Stimulated activated naive CD8-positive, alpha-beta T cell treated with anti-CD3 and anti-CD28 coated beads, Interleukin-15, Interleukin-2, amounts not matched to agents 100 U/mL and 50 U/mL, for 24 hours (primary cell): Measurements from ENCODE around the gene SACS.
"Not testable (repeated sequence)": the region's sequence is repeated elsewhere in the genome, so short reads cannot be mapped to it uniquely, and the experiment has no call there.

Experiments
- ATAC-seq: fragments of 150-1000 bp; cut with Tn5 transposase; one replicate; pipeline ENCODE4 v1.10.0; 2021
- DNase-seq: peaks from one replicate; pipeline ENCODE4 v3.0.0; 2021

SACS gene

GRCh38 chr13:23453132-23453531, 19.6 kb upstream of the SACS start:
- DNase-seq: no peak
- no peak for ATAC-seq

DNA sequence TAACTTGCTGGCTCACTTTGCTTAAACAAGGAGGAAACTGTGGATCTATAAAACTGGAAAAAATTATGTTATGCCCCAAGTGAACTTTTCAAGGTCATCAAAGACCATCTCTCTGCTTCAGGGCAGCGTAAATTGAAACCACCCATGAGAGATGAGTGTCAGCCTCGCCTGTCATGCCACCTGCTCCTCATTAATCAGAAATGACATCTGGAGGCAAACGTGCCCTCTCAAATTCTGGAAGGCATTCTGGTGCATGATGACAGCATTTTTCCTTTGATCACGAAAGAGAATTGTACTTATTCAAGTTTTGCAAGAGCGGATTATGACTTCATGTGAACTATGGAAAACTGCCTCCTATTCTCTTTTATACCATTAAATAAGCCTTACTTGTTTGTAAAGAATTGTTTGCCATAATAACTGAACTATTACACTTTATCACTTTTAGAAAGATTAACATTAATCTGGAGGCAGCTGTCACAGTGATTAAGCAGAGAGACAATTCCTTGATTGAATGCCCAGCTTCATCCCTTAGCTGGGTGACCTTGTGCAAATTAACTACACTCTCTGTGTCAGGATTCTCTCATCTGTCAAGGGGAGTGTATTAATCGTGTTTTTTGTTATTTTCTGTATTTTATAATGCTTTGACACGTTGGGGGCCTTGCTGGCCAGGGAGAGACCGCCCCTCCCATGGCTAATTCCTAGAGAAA, 17.0 kb upstream of the SACS start:
- DNase-seq (no peak), ATAC-seq (no peak)

DNA sequence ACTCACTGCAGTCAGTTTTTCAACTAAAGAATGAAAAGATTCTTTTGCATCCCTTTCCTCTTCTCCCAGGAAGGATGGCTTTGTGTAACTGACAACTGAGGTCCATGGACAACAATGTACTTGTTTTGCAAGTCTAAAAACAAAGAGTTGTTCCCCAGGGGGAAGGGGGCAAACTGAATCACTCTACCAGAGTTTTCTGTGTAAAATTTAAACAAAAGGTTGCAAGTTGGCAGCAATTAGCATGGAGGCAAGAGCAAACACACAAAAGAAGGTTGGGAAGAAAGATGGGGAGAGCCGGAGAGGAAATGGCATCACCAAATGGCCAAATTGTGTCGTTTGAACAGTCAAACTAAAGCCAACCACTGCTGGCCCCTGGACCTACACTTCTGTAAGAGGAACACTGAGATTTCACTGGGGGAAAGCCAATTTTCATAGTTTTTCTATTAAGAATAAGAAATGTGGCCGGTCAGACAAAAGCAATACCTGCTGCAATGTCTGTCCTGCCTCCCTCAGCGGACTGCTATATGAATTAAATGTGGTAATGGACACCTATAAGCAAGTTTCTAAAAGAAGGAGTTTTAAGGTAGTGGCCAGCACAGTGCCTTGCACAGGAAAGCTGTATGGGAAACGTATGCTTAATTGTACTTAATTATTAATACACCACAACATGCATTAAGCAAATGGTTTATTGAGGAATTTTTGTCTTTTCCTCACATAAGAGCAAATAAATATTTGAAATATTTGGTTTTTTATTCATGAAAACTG, 16.1 kb upstream of the SACS start:
- DNase-seq: no peak
- no peak for ATAC-seq

DNA sequence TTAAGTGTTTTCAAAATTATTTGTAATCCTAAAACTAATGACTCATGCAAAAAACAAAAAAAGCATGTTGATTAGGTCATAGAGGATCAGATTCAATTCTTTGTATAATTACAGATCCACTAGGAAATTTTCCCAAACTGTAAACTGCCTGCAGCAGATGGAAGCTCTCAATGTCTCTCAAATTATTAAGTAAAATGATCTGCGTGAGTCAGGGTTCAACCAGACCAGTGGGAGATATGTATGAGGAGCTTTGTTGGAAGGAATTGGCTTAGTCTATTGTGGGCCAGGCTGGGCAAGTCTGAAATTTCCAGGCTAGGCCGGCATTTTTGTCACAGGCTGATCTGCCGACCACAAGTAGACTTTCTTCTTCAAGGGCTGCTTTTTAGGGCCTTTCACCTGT, 14.4 kb upstream of the SACS start:
- ATAC-seq (no peak), DNase-seq (no peak)

- DNase-seq (no peak), ATAC-seq (no peak)
Observed at GRCh38 chr13:23445794-23446193, 12.3 kb upstream of the SACS start.

DNA sequence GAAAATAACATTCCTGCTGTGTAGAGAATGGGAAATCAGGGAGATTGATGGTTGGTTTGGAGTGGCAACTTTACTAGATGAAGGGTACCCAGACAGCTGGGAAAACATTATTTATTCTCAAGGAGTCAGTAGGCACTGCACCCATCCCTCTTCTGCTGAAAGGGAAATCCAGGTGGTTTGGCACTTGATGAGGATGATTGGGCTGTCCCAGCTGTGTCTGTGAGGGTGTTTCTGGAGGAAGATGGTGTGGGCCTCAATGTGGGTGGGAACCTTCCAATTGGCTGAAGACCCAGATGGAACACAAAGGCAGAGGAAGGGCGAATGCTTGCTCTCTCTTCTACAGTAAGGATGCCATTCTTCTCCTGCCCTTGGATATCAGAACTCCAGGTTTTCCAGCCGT, 10.4 kb upstream of the SACS start:
- ATAC-seq (no peak), DNase-seq (no peak)

- DNase-seq (no peak), ATAC-seq (no peak)
Observed at GRCh38 chr13:23443110-23443509, 9.6 kb upstream of the SACS start.

DNA sequence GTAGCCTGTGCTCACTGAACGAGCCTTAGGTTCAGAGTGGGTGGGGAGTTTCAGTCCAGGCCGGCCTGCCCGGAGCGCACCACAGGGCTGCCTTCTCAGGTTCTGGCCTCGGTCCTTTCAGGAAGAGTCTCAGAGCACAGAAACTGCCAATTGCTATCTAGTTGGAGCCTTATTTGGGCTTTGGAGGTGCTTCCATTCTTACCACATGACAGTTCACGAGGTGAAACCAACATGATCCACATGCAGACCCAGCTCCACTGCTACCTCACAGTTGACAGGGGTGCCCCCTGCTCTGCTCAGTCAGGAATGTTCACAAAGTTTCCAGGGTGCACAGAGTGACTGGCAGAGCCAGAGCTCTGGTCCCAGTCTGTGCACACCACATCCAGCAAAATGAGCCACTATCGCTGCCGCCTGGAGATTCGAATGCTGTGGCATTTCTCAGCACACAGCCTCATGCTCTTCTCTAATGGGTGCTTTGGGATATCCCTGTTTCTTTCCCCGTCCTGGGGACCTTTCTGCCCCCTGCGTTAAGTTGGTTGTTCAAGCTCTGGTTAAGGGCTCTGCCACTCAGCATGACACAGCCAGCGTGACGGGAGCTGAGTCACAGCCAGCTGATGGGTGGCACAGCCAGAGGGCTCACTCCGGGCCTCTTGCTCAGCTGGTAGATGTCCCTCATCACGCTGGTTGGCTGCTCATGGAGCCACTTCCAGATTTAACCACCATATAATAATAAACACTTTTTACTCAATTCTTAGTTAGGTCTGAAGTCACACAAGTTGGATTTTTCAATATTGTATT, 7.5 kb upstream of the SACS start:
- ATAC-seq: no peak
- DNase-seq: no peak

DNA sequence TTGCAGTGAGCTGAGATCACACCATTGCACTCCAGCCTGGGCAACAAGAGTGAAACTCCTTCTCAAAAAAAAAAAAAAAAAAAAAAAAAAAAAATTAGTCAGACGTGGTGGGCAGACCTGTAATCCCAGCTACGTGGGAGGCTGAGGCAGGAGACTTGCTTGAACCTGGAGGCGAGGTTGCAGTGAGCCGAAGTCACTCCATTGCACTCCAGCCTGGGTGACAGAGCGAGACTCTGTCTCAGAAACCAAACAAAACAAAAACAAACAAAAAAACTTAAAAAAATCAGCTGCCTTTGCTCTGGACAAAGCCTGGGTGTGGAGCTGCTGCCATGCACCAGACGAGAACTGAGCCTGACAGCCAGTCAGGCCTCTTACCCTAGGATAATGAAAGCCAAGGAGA, 6.8 kb upstream of the SACS start:
- ATAC-seq, DNase-seq: not testable (repeated sequence)

GRCh38 chr13:23437916-23438315, 4.4 kb upstream of the SACS start:
- no peak for DNase-seq

GRCh38 chr13:23436680-23437079, 3.2 kb upstream of the SACS start:
- DNase-seq: no peak
- no peak for ATAC-seq

More at GRCh38 chr13:23437916-23438315, 4.4 kb upstream of the SACS start:
- no peak for ATAC-seq

DNA sequence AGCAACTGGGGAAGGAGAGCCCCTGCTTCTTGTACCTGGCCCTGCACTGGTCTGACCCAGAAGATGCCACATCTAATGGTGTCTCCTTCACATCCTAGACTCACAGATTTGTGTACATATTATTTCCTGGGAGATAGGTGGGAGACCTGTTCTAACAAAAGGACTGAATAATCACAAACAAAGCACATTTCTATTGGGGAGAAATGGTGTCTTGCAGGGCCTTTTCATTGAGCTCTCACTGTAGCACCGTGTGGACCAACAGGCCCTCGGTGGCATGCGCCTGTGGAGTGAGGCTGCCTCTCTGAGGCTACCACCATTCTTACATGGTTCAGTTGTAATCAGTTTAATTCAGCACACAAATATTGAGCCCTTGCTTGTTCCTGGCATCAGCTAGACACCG, 989 bp upstream of the SACS start:
- no peak for ATAC-seq
- DNase-seq: no peak

GRCh38 chr13:23432626-23433025, 876 bp downstream of the SACS start:
- no peak for ATAC-seq
- no peak for DNase-seq

- ATAC-seq (no peak), DNase-seq (no peak)
Observed at GRCh38 chr13:23430664-23431063, 2.8 kb downstream of the SACS start.

GRCh38 chr13:23427881-23428528, 5.5 kb downstream of the SACS start:
- DNase-seq: no peak
- no peak for ATAC-seq

- ATAC-seq: no peak
- DNase-seq: no peak
Observed at GRCh38 chr13:23427342-23427843, 6.1 kb downstream of the SACS start.

GRCh38 chr13:23421596-23421995, 11.9 kb downstream of the SACS start:
- DNase-seq: no peak
- ATAC-seq: no peak

- ATAC-seq (no peak), DNase-seq (no peak)
Observed at GRCh38 chr13:23418776-23419683, 14.5 kb downstream of the SACS start.

GRCh38 chr13:23414682-23415081, 18.8 kb downstream of the SACS start:
- DNase-seq: no peak

DNA sequence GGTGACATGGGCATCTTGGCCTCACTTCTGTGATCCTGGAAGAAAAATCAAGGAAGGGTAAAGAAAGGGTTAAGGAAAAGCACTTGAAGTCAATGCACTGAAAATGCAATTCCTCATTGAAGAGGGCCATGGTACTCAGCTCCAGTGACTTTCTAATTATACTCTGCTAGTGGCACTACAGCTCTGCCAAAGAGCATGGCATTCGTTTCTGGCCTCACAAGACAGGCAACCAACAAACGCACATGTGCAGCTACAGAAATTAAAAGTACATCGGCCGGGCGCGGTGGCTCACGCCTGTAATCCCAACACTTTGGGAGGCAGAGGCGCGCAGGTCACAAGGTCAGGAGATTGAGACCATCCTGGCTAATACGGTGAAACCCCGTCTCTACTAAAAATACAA, 21.8 kb downstream of the SACS start:
- DNase-seq (no peak), ATAC-seq (no peak)

More at GRCh38 chr13:23414682-23415081, 18.8 kb downstream of the SACS start:
- ATAC-seq: no peak

DNA sequence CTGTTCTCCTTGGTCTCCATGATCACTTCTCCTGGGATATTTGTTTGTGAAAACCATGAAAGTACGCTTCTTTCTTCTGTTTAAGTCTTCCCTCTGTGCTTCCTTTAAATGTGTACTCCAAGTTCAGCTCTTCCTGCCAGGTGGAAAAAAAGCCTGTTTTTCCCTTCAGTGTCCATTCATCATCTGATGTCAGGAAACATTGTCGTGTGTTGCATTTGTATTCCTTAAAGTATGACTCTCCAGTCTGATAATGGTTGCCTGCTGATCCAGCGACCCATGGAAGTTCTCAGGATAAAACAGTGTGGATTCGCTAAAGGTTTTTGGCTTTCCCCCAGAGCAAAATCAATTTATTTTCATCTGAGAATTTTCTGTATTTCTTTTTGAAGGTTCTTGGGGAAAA, 22.3 kb downstream of the SACS start:
- ATAC-seq (no peak), DNase-seq (no peak)
